ENCODE results near the gene MYL3.

Gene MYL3

DNA sequence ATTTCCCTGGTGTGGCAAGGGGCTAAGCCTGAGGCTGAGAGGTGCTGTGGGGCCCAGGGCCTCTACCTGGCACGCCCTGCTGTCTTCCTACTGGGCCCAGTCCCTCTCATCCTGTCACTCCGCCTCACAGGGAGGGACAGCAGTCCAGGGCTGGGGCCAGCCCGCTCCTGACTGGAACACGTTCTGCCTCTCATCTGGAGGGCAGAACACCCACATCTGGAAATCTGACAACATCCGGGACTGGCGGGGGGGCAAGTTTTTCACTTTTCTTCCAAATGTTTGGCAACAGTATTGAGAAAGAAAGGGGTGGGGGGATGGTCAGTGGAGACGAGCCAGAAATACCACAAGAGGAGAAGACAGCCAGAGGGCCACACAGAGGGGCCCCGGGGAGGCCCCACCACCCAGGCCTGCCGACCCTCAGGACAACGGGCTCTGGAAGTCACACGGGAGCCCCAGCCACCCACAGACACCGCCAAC, 1.8 kb upstream of the MYL3 start:
- peak; percentile 72 for DNase-seq (ENCODE audit: low spot score)

- DNase-seq (ENCODE audit: low spot score) = no peak
Observed at GRCh38 chr3:46864061-46864881, 1.0 kb upstream of the MYL3 start.

DNA sequence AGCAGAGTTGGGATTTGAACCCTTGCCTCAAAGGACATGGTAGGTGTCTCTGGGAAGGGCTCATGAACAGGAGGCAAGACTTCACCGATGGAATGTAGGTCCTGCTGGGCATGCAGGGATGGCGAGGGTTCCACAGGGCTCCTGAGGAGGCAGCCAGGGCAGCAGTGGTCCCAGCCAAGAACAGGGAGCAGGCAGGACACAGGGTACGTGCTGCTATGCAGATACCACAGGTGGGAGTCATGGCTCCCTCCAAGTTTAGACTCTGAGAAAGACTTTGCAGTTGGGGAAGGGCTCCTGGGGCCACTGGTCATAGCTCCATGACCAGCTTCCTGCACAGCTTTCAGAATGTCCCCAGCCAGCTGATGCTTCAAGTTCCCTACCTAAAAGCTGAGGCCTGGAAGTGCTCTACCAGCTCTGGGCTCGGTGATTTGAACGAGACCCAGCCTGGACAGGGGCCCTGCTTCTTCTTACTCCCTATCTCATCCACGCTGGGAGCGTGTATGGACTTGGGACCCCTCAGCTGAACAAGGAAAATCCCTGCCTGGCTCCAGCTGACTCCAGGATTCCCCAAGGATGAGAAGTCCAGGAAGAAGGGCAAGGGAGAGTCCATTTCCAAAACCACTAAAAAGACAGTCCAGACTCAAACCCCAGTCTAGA, 747 bp downstream of the MYL3 start:
- no peak for DNase-seq (ENCODE audit: low spot score)

DNA sequence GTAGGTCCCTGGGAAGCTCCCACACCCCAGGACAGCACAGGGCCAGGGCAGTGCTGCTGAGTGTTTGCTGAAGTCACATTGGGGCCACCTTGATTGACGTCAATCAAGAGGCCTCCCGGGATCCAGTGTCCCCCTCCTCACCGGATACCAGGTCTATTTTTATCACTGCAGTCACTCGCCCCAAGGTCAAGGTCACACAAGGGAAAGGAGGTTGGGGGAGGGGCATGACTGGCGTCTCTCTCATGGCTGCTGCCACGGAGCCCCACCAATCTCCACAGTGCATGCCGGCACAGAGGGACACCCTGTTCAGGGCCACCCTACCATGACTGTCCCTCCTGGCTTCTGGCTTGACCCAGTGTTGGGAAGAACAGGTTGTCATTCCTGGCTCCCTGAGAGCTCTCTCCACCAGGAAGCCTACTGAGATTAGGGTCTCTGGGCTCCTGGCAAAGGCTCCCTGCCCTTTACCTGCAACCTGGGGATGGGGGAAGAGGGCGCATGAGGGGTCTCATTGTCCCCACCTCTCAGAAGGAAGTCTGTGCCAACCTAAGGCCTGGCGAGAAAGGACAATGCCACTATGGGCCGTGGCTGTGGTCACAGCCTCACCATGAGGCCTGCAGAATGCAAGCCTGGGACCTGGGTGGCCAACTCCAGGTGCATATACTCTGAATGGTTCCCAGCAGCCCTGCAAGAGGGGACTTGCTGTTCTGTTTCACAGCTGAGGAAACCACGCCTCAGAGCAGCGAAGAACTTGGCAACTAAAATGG, 1.5 kb downstream of the MYL3 start:
- DNase-seq (ENCODE audit: low spot score) = no peak

- no peak for DNase-seq (ENCODE audit: low spot score)
Observed at GRCh38 chr3:46860810-46861604, 2.2 kb downstream of the MYL3 start.

GRCh38 chr3:46860017-46860809, 3.0 kb downstream of the MYL3 start:
- no peak for DNase-seq (ENCODE audit: low spot score)

- no peak for DNase-seq (ENCODE audit: low spot score)
Observed at GRCh38 chr3:46859001-46859710, 4.1 kb downstream of the MYL3 start.

GRCh38 chr3:46858456-46858855, 4.8 kb downstream of the MYL3 start:
- DNase-seq (ENCODE audit: low spot score) = no peak

- DNase-seq (ENCODE audit: low spot score) = no peak
Observed at GRCh38 chr3:46857485-46858341, 5.5 kb downstream of the MYL3 start.

DNA sequence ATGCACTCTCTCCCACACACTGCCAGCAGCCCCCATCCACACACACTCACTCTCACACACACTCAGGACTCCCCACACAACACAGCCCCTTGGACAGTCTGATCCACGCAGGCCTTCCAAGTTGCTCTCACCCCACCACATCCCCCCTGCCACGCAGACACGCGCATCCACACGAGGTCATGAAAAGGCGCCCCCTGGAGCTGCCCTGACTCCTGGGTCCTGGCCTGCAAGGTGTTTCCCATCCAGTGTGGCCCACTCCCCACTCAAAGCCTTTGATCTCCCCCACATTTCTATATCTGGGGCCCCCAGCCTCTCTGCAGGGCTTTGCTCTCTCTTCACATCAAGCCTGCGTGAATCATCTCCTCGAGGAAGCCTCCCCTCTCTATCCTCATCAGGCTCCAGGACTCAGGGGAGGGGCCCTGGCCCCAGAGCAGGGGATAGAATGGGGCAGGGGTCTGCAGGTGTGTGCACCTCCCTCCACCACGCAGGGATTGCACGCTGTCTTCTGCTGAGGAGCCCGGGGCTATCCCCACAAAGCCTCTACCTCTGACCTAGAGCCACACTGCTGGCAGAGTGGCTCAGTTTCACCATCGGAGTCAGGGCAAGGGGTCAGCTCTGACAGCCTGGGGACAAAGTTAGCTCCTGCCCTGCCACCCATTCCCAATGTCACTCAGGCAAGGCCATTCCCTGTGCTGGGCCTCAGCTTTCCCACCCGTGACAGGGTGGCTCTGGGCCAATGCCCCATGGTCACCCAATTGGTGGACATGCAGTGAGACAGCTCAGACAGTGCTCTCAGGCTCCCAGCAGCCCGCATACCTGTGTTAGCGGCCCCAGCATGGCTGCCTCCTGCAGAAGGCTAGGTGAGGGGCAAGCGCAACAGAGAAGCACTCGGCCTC, 6.4 kb downstream of the MYL3 start:
- DNase-seq (ENCODE audit: low spot score) = no peak

DNA sequence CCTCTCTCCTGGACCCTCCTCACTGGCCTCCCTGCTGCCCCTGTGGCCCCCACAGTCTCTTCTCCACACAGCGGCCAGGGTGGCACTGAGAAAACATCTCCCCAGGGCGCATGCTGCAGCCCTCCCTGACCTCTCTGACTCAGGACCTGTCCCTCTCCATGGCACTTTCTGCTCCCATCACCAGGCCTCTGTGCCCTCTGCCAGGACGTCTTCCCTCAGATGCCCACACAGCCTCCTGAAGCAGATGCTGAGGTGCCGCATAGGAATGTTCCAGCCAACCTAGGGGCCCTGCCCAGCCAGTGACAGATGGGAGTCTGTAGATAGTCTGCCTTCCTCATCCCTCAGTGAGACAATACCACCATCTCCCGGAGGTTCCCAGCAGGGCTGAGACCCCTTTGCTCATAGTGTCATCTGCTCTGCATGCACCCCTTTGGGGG, 8.7 kb downstream of the MYL3 start:
- no peak for DNase-seq (ENCODE audit: low spot score)

- no peak for DNase-seq (ENCODE audit: low spot score)
Observed at GRCh38 chr3:46853441-46854415, 9.5 kb downstream of the MYL3 start.

DNA sequence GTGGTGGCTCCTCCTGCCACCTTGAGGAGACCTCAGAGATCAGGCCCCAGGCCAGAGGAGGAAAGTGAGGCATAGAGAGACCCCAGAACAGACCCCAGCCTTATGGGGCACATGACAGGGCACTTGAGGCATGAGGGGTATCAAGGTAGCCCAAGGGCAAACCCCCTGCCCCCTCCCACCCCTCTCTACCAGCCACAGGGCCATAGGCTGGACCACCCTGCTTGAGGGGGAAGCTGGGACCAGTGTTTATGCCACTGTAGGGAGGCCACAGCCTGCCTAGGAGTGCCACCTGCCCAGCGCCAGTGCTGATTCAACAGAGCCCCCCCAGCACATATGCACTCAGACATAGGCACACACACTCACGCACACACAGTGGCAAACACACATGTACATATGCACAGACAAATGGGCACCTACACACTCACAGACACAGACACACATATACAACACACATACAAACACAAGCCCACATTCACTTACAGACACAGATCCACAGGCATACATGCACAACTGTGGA, 10.3 kb downstream of the MYL3 start:
- DNase-seq (ENCODE audit: low spot score) = no peak

GRCh38 chr3:46852334-46852720, 10.9 kb downstream of the MYL3 start:
- no peak for DNase-seq (ENCODE audit: low spot score)

DNA sequence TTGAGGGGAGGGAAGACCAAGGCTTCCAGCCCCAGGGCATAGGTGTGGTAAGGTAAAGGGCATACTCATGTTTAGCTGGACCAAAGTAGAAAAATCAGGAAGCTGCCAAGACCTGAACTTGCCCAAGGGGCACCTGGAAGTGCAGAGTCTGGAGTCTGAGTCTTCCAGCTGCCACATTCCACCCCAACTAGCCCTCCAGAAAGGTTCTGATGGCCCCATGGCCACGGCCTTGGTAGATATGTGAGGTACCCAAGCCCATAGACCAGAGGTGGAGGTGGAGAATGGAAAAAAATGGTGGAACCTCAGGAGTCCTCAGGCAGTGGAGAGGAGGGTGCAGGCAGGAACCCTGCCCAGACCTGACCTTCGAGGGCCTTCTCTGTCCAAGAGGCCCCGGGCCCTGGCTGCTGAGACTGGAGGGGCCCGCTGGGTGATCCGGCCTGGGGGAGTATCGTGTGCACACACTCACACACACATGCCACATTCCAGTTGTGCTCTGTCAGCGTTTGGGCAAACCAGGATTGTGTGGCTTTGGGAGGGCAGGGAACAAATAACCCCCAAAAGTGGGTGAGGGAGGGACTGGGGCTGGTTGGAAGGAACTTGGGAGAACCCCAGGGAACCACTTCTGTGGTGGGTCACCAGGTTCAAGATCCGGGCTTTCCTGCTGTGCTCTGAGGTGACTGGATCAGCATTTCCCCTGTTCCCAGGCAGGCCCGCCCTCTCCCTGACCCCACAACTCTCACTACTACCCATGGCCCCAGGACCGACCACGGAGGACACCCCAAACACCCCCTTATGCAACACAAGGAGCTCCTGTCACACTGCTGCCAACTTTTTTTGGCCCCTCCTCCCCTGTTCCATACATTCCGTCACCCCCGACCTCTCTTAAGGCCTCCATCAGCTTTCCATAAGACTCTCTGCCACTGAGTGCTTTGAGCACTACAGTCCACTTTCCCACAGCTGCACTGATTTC, 11.6 kb downstream of the MYL3 start:
- DNase-seq (ENCODE audit: low spot score) = no peak

- no peak for DNase-seq (ENCODE audit: low spot score)
Observed at GRCh38 chr3:46850468-46850779, 12.8 kb downstream of the MYL3 start.
